Activated effector memory CD4-positive, alpha-beta T cell treated with Interleukin-2 at 50 U/mL for 16 hours (primary cell): ENCODE data around the gene WEE1.

Source experiments
- DNase-seq: peaks from one replicate; pipeline ENCODE4 v3.0.0-alpha.2; 2020

Gene WEE1

DNA sequence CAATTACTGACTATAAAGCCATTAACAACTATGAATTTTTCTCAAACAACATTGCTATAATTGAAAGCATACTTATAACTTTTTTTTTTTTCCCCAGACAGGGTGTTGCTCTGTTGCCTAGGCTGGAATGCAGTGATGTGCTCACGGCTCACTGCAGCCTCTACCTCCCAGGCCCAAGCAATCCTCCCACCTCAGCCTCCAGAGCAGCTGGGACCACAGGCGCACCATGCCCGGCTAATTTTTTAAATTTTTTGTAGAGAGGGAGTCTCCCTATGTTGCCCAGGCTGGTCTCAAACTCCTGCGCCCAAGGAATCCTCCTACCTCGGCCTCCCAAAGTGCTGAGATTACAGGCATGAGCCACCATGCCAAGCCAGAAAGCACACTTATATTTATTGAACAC is 6.1 kb upstream of the WEE1 start:
- DNase-seq: no peak

DNA sequence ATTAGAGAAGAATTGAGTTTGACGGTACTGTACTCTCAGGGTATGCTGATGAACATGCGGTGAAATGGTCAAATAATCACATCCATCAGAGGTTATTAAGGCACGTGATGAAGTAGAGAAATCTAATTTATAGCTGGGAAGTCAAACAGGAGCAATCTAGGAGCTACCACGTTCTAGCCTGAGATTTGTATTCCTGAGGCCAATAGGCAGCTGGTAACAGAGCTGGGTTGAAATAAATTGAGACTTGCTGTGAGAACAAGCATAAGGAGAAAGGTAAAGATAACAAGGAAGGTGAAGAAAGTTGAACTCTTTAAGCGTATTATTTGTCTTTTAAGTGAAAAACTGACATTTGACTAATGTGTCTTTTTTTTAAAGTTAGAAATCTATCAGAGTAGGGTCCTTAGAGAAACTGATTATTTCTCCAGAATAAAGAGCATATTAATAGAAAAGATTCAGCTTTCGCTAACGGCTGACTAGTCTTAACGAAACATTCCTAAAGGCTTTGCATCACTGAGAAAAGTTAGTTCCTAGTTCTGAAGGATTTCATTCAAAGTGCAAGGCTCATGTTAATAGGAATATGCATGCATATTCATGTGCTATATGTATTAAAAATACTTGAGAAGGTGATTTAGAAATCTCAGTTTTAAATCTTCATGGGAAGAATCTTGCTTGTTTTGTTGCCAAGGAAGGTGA is 5.2 kb upstream of the WEE1 start:
- no peak for DNase-seq

DNA sequence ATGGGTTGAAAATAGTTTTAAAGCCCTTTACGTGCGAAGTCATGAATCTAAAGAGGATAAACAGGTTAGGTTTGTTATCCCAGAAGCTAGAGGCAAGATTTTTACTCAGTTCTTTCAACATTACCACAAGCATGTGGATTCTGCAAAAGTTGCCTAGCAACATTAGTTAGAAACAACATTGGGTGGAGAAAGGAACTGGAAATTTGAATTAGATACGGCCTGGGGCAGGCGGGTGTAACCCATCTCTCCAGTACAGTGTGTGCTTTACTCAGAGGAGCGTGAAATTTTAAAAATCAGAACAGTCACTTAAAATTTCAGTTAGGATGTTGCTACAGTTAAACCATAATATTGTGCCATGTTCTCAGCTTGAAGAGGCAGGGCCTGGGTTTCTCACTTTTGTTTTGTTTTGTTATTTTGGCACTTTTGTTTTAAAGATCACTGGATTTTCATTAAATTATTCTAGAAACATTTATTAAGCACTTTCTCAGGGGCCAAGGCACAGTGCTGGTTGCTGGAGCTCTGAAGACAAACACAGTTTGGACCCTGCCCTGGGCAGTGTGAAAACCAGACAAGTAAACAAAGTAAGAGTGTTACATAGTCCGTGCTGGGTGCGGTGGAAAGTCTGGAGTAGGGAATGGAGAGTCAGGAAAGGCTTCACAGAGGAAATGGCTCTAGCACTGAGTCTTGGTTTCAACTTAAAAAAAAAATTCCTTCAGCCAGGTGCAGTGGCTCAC is 4.4 kb upstream of the WEE1 start:
- DNase-seq: no peak

GRCh38 chr11:9569588-9570164 is 3.8 kb upstream of the WEE1 start:
- no peak for DNase-seq

GRCh38 chr11:9570313-9571025 is 3.0 kb upstream of the WEE1 start:
- DNase-seq: no peak

DNA sequence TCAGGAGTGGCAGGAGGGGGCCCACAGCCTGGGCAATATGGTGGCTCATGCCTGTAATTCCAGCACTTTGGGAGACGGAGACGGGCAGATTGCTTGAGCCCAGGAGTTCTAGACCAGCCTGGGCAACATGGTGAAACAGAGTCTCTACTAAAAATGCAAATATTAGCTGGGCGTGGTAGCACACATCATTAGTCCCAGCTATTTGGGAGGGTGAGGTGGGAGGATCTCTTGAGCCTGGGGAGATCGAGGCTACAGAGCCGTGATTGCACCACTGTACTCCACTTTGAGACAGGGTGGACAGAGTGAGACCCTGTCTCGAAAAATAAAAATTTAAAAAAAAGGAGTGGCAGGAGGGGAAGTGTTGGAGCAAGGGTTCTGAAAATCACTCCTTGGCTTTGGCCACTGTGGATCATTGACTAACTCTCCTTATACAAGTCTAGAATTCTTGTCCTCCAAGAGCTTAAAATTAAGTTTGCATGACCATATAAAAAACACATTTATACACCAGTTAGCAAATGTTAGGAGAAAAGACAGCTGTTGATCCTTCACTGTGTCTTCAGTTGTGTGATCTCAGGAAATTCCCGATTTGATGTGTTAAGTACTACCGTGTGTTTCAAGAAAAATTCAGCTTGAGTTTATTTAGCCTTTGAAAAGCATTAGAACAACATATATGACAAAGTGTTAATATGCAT is 2.3 kb upstream of the WEE1 start:
- DNase-seq: no peak

- no peak for DNase-seq
These were observed 1.7 kb upstream of the WEE1 start for GRCh38 chr11:9571763-9572115.

DNA sequence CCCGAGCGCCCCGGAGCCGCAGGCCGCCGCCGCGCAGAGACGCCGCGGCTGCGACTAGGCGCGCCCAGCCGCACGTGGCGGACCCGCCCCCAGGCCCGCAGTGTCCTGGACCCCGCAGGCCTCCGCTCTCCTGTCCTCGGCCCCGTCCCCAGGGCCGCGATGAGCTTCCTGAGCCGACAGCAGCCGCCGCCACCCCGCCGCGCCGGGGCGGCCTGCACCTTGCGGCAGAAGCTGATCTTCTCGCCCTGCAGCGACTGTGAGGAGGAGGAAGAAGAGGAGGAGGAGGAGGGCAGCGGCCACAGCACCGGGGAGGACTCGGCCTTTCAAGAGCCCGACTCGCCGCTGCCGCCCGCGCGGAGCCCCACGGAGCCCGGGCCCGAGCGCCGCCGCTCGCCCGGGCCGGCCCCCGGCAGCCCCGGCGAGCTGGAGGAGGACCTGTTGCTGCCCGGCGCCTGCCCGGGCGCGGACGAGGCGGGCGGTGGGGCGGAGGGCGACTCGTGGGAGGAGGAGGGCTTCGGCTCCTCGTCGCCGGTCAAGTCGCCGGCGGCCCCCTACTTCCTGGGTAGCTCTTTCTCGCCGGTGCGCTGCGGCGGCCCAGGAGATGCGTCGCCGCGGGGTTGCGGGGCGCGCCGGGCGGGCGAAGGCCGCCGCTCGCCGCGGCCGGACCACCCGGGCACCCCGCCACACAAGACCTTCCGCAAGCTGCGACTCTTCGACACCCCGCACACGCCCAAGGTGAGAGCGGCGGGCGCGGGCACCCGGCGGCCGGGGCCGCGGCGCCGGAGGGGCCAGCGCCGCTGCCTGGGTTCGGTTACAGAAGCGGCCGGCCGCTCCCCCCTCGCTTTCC is 528 bp downstream of the WEE1 start:
- DNase-seq: peak; percentile 9

- DNase-seq: peak; percentile 22
These were observed 1.3 kb downstream of the WEE1 start for GRCh38 chr11:9574622-9575259.

- no peak for DNase-seq
These were observed 2.1 kb downstream of the WEE1 start for GRCh38 chr11:9575260-9576240.

DNA sequence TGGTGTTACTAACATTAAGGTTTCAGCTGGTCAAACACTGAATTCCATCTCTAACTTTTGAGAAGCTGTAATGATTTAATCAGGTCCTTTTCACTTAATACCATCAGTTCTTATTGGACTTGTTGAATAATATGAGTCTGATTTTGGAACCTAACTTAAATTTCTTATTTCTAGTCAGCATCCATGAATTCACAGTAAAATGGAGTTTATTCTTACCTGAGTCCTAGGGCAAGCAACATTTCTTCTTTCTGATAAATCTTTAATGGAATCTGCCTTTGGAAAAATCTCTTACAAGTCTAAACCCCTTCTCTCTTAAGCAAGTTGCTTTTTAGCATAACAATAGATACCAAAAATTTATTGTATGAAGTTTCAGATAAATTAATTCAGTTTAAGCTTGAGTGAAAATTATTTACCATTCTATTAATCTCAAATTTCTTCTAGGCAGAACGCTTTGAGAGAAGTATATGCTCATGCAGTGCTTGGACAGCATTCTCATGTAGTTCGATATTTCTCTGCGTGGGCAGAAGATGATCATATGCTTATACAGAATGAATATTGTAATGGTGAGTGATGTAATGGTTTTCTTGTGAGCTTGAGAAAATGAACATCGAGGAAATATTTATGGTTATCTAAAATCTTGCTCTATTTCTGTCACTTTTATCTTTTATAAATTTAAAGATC is 3.4 kb downstream of the WEE1 start:
- DNase-seq: no peak

GRCh38 chr11:9577556-9577955 is 4.1 kb downstream of the WEE1 start:
- no peak for DNase-seq

- no peak for DNase-seq
These were observed 7.4 kb downstream of the WEE1 start for GRCh38 chr11:9580894-9581293.

GRCh38 chr11:9581556-9582161 is 8.2 kb downstream of the WEE1 start:
- DNase-seq: no peak

- DNase-seq: no peak
These were observed 17.2 kb downstream of the WEE1 start for GRCh38 chr11:9590717-9591116.

- DNase-seq: no peak
These were observed 21.0 kb downstream of the WEE1 start for GRCh38 chr11:9594267-9595046.

- no peak for DNase-seq
These were observed 23.5 kb downstream of the WEE1 start for GRCh38 chr11:9596926-9597464.

DNA sequence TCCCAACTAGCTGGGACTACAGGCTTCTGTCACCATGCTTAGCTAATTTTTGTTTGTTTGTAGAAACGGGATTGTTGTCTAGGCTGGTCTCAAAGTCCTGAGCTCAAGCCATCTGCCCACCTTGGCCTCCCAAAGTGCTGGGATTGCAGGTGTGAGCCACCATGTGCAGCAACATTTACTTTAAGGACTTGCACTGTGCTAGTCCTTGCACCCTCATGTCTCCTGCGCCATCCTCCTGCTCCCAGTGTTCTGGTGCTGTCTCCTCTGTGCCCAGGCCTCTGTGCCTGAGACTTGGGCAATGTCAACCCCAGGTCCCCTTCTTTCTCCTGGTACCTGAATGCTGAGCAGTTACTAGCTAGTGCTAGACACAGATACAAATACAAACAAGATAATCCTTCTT is 26.7 kb downstream of the WEE1 start:
- no peak for DNase-seq
